Activated CD8-positive, alpha-beta T cell treated with anti-CD3 and anti-CD28 coated beads for 36 hours (primary cell): ENCODE results near the gene TOR2A. TPM values are rescaled to one million over a fixed set of nuclear protein-coding genes. Genes with fewer than 3 reads are reported as not detected.
A peak's percentile ranks its signal among the peaks of the same experiment; 100 is the strongest.

Experiments
- ATAC-seq: fragments of 200-7000 bp; cut with Tn5 transposase; one replicate; pipeline ENCODE4 v1.10.0; 2021; ENCODE audit warnings: mild to moderate bottlenecking, moderate library complexity
- CTCF ChIA-PET: fragments of 350-600 bp; sonication (Branson Sonifier 250); formaldehyde crosslinking; loops from one replicate; lab custom pipeline; 2021; ENCODE audit warnings: antibody characterized with exemption; lab: Charles Lee
- POLR2A ChIA-PET: fragments of 350-600 bp; sonication (Branson Sonifier 250); formaldehyde crosslinking; loops from one replicate; lab custom pipeline; 2021; ENCODE audit warnings: antibody characterized with exemption; lab: Charles Lee
- DNase-seq: peaks from one replicate; pipeline ENCODE4 v3.0.0-alpha.2; 2020
- H3K27ac Mint-ChIP-seq: one replicate; pipeline ENCODE4 v1.8.0; 2021; ENCODE audit warnings: mild to moderate bottlenecking, mixed read lengths
- H3K27me3 Mint-ChIP-seq: one replicate; pipeline ENCODE4 v1.8.0; 2021; ENCODE audit warnings: mixed read lengths
- H3K36me3 Mint-ChIP-seq: one replicate; pipeline ENCODE4 v1.8.0; 2021; ENCODE audit warnings: low read depth, mixed read lengths
- H3K4me1 Mint-ChIP-seq: one replicate; pipeline ENCODE4 v1.8.0; 2021; ENCODE audit warnings: low read depth, mixed read lengths
- H3K4me3 Mint-ChIP-seq: one replicate; pipeline ENCODE4 v1.8.0; 2021; ENCODE audit warnings: mild to moderate bottlenecking, moderate library complexity, mixed read lengths
- H3K9me3 Mint-ChIP-seq: one replicate; pipeline ENCODE4 v1.8.0; 2021; ENCODE audit warnings: mixed read lengths
- CTCF ChIP-seq: fragments of 200-600 bp; IDR thresholded peaks from one replicate; pipeline ENCODE4 v1.8.0; 2022; ENCODE audit warnings: antibody characterized with exemption, mild to moderate bottlenecking
- intact Hi-C: fragments of 100-400 bp; cut with micrococcal nuclease; formaldehyde crosslinking; loops from one replicate; pipeline ENCODE4 v1.10.0; 2022
- total RNA-seq, 2 experiments: library from RNA; stranded (reverse); gene quantifications; one replicate each; pipeline ENCODE4 v1.2.3, GENCODE V29; 2021

Gene TOR2A
- total RNA-seq, 2 experiments from 2014 or later, result 14.4 to 16.1 TPM

DNA sequence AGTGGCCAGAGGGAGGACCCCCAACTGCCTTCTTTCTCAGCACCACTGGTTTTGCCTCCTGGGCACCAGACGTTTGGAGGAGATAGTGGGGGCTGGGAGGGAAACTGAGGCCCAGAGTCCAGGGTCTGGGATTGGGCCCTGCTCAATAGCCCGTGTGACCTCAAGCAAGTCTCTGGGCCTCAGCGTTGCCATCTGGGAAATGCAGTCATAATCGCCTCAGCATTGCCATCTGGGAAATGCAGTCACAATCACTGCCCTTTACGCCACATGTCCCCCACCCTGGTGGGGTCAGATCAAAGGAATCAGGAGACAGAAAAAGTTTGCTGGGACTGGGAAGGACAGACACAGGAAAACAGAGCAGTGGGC lies 41.8 kb upstream of the TOR2A start:
- Mint-ChIP-seq H3K4me3 (peak overlapping the region; percentile 99), H3K36me3 (peaks cover 30% of the 10 kb centered on the region), H3K27me3 (no peaks in the 10 kb centered on the region), H3K27ac (peak overlapping the region; percentile 99), H3K9me3 (no peaks in the 10 kb centered on the region), H3K4me1 (peaks cover 32% of the 10 kb centered on the region)
- ATAC-seq (no peak), DNase-seq (peak; percentile 61)
- CTCF ChIA-PET, result interaction anchor here (1.2 to 16.0 kb wide), 3 partner anchors 6 to 144 kb away, joined by 4 to 144 read pairs (median 5); partner anchors contain the start of genes CDK9, SH2D3C and TOR2A
- no peak for TF ChIP-seq CTCF
- POLR2A ChIA-PET, result interaction anchor here (4.5 kb wide), 1 partner anchor 7 kb away, joined by 32 read pairs; the partner anchor contains the start of gene CDK9
- intact Hi-C loops, result no loop called here

DNA sequence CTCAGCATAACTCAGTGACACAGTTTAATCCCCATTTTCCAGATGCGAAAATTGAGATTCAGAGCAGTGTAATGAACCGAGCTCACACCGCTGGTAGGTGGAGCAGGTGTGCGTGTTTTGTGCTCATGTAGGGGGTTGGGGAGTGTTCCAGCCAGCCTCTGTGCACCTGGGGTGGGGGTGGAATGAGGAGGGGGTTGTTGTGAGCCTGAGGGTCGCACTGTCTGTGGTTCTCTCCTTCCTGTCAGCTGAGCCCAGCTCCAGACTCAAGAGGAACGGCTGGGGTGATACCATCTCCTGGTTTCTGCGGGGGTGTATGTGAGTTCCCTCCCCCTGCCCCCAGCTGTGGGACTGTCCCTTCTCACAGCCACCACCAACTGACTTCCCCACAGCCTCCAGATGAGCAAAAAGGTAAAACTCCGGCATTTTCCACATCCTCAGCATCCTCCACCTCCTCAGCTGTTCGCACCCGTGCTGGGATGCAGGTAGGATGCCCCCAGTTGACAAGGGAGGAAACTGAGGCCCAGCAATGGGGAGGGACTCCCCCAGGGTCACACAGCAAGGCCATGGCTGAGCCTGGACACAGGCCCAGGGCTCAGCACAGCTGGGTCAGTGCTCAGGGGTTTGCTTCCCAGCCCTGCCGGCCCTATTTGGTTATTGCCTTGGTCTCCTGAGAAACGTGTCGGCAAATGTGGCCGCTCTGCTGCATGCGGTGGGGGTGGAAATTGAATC lies 41.3 kb upstream of the TOR2A start:
- H3K9me3 Mint-ChIP-seq, result no peaks in the 10 kb centered on the region
- H3K27ac Mint-ChIP-seq, result peak overlapping the region; percentile 99
- TF ChIP-seq CTCF, result no peak
- intact Hi-C loops, result no loop called here
- H3K4me1 Mint-ChIP-seq, result peaks cover 31% of the 10 kb centered on the region
- peak overlapping the region; percentile 99 for H3K4me3 Mint-ChIP-seq
- CTCF ChIA-PET, result interaction anchor here (1.2 to 16.0 kb wide), 4 partner anchors 7 to 145 kb away, joined by 4 to 144 read pairs (median 8); partner anchors contain the start of genes CDK9, SH2D3C and TOR2A
- DNase-seq (peak; percentile 90), ATAC-seq (peak; percentile 50)
- H3K27me3 Mint-ChIP-seq, result no peaks in the 10 kb centered on the region
- POLR2A ChIA-PET, result interaction anchor here (0.9 to 4.5 kb wide), 3 partner anchors 8 to 42 kb away, joined by 3 to 32 read pairs (median 8); partner anchors contain the start of genes CDK9 and TOR2A
- peaks cover 33% of the 10 kb centered on the region for H3K36me3 Mint-ChIP-seq

- ATAC-seq, result no peak
- Mint-ChIP-seq H3K36me3 (peaks cover 43% of the 10 kb centered on the region), H3K4me1 (peaks cover 40% of the 10 kb centered on the region), H3K27ac (peak overlapping the region; percentile 30), H3K9me3 (no peaks in the 10 kb centered on the region), H3K4me3 (no peak overlapping the region), H3K27me3 (no peaks in the 10 kb centered on the region)
- no peak for TF ChIP-seq CTCF
- ChIA-PET POLR2A (interaction anchor here (4.5 kb wide), 1 partner anchor 10 kb away, joined by 32 read pairs; the partner anchor contains the start of gene CDK9), CTCF (interaction anchor here (1.3 to 16.0 kb wide), 2 partner anchors 9 to 147 kb away, joined by 4 to 144 read pairs; partner anchors contain the start of genes CDK9 and SH2D3C)
- DNase-seq, result no peak
- intact Hi-C loops, result no loop called here
Measured at GRCh38 chr9:127773981-127774380, 38.9 kb upstream of the TOR2A start.

DNA sequence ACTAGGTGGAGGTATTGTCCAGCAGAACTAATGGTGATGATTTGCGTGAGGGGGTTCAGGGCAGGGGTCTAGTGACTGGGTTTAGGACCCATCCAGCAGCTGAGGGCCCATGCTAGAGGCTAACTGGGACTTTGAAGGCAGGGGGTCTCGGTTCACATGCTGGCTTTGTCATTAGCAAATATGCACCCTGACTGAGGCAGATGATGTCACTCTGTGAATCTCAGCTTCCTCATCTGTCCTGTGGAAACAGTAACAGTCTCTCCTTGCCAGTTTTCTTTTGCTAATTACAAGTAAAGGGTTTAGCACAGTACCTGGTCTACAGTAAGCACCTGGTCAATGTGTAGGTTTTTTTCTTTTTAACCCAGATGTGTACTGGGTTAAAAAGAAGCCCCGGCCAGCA lies 38.2 kb upstream of the TOR2A start:
- Mint-ChIP-seq H3K4me1 (peaks cover 47% of the 10 kb centered on the region), H3K27ac (no peak overlapping the region)
- CTCF ChIA-PET, result interaction anchor here (1.3 to 16.0 kb wide), 2 partner anchors 10 to 148 kb away, joined by 4 to 144 read pairs; partner anchors contain the start of genes CDK9 and SH2D3C

More for the DNA sequence above, 38.2 kb upstream of the TOR2A start:
- intact Hi-C loops, result no loop called here
- H3K4me3 Mint-ChIP-seq, result no peak overlapping the region
- no peak for TF ChIP-seq CTCF
- no peak for ATAC-seq
- peaks cover 45% of the 10 kb centered on the region for H3K36me3 Mint-ChIP-seq
- no peaks in the 10 kb centered on the region for H3K27me3 Mint-ChIP-seq
- H3K9me3 Mint-ChIP-seq, result no peaks in the 10 kb centered on the region
- no peak for DNase-seq
- POLR2A ChIA-PET, result interaction anchor here (4.5 kb wide), 1 partner anchor 11 kb away, joined by 32 read pairs; the partner anchor contains the start of gene CDK9
